HG03575 (cell line): ENCODE data around the gene ABCG1.

Source experiments
- ATAC-seq: cut with Tn5 transposase; IDR thresholded peaks from one replicate; pipeline ENCODE4 v1.9.1; 2021; ENCODE audit not compliant: unreplicated experiment, insufficient number of reproducible peaks, low FRiP score; ENCODE audit errors: extremely low read depth

ABCG1 gene

GRCh38 chr21:42242611-42243010 is 23.7 kb downstream of the ABCG1 start:
- ATAC-seq: no peak

- ATAC-seq: no peak
These were observed 24.1 kb downstream of the ABCG1 start for GRCh38 chr21:42243026-42243425.

GRCh38 chr21:42245331-42246193 is 26.6 kb downstream of the ABCG1 start:
- ATAC-seq: no peak

GRCh38 chr21:42247716-42248115 is 28.8 kb downstream of the ABCG1 start:
- no peak for ATAC-seq

- no peak for ATAC-seq
These were observed 29.3 kb downstream of the ABCG1 start for GRCh38 chr21:42248241-42248640.

GRCh38 chr21:42248783-42249597 is 30.1 kb downstream of the ABCG1 start:
- no peak for ATAC-seq

GRCh38 chr21:42250422-42251403 is 31.8 kb downstream of the ABCG1 start:
- no peak for ATAC-seq

GRCh38 chr21:42251654-42252324 is 32.8 kb downstream of the ABCG1 start:
- ATAC-seq: no peak

- no peak for ATAC-seq
These were observed 33.4 kb downstream of the ABCG1 start for GRCh38 chr21:42252325-42252654.

- no peak for ATAC-seq
These were observed 33.9 kb downstream of the ABCG1 start for GRCh38 chr21:42252778-42253340.

GRCh38 chr21:42253466-42253865 is 34.5 kb downstream of the ABCG1 start:
- no peak for ATAC-seq

GRCh38 chr21:42254083-42254482 is 35.1 kb downstream of the ABCG1 start:
- ATAC-seq: no peak

GRCh38 chr21:42254651-42255601 is 36.0 kb downstream of the ABCG1 start:
- ATAC-seq: no peak

- no peak for ATAC-seq
These were observed 36.9 kb downstream of the ABCG1 start for GRCh38 chr21:42255825-42256224.

- ATAC-seq: no peak
These were observed 37.4 kb downstream of the ABCG1 start for GRCh38 chr21:42256316-42256715.

- no peak for ATAC-seq
These were observed 38.3 kb downstream of the ABCG1 start for GRCh38 chr21:42257091-42257765.
